Kidney (tissue), 14 donors: ENCODE results near the gene CNTNAP1. TPM values are rescaled to one million over a fixed set of nuclear protein-coding genes. Genes with fewer than 3 reads are reported as not detected.

Source experiments
- DNase-seq, 5 donors: peaks; one replicate each; pipeline ENCODE4 v3.0.0-alpha.2; 2013 to 2020
- FAIRE-seq: peaks from 2 replicates; lab custom pipeline; 2012; peaks lifted over from hg19 to GRCh38; lab: Jason Lieb, UNC
- H3K27ac ChIP-seq, 2 donors: one replicate each; pipeline ENCODE4 v1.7.0; 2013; ENCODE audit warnings: low read depth in 2 of 2, low read length in 2 of 2, inconsistent platforms in 1 of 2
- H3K27me3 ChIP-seq: one replicate; pipeline ENCODE4 v1.7.1; 2013; ENCODE audit warnings: low read length, inconsistent platforms; ENCODE audit not compliant: control insufficient read depth, insufficient read depth
- H3K36me3 ChIP-seq, 3 donors: one replicate each; pipeline versions ENCODE4 v1.7.0 to v1.7.1; 2013; ENCODE audit warnings: low read length in 3 of 3, control low read depth in 1 of 3, inconsistent platforms in 1 of 3; ENCODE audit not compliant: insufficient read depth in 3 of 3, control insufficient read depth in 2 of 3
- H3K4me1 ChIP-seq, 3 donors: one replicate each; pipeline versions ENCODE4 v1.7.0 to v1.7.1; 2013; ENCODE audit warnings: low read length in 3 of 3, inconsistent platforms in 1 of 3, low read depth in 1 of 3; ENCODE audit not compliant: control insufficient read depth in 2 of 3, insufficient read depth in 2 of 3
- H3K4me3 ChIP-seq, 3 donors: one replicate each; pipeline versions ENCODE4 v1.7.0 to v1.8.1; 2013; ENCODE audit warnings: low read length in 3 of 3, control low read depth in 1 of 3, inconsistent platforms in 1 of 3
- H3K9ac ChIP-seq, 3 donors: one replicate each; pipeline versions ENCODE4 v1.7.0 to v1.7.1; 2013; ENCODE audit warnings: low read length in 3 of 3, control low read depth in 1 of 3, inconsistent platforms in 1 of 3
- H3K9me3 ChIP-seq, 3 donors: one replicate each; pipeline versions ENCODE4 v1.7.0 to v1.7.1; 2013; ENCODE audit warnings: low read length in 3 of 3, control low read depth in 1 of 3, inconsistent platforms in 1 of 3; ENCODE audit not compliant: control insufficient read depth in 2 of 3, insufficient read depth in 1 of 3
- intact Hi-C: fragments of 100-400 bp; cut with DNase I; formaldehyde crosslinking; loops from one replicate; pipeline ENCODE4 v1.11.1; 2022
- polyA plus RNA-seq: library from polyadenylated mRNA; stranded (reverse); fragments of 350-450 nt; fragmentation: Illumina TruSeq; extraction: RNeasy Lipid Tissue Mini Kit (QIAGEN cat#74804); gene quantifications from one replicate; pipeline ENCODE4 v1.2.3, GENCODE V29; 2014; ENCODE audit warnings: low read depth, low replicate concordance; ENCODE audit not compliant: insufficient read depth
- total RNA-seq: library from RNA; stranded (reverse); fragmentation: NEBNext Ultra II Directional; extraction: Animal tissue kit (Norgen Biotek cat#: 25700); gene quantifications from one replicate; pipeline ENCODE4 v1.2.1, GENCODE V29; 2021
- TF ChIP-seq, protein P1 (sequence below): IDR thresholded peaks from 3 replicates; pipeline ENCODE4 v1.5.1; 2012; ENCODE audit warnings: mild to moderate bottlenecking, moderate library complexity, borderline replicate concordance; ENCODE audit not compliant: insufficient read depth; ENCODE audit errors: extremely low read depth
- donor health status: control.
- donor health status: control.
- donor health status: control.
- donor health status: control.
- donor health status: control.
- donor health status: DM: yes; HTN: yes; CAD: no.
- donor health status: Normal renal cell carcinoma (clear cell type).

The CNTNAP1 gene
- total and polyA plus RNA-seq, 2 donors from 2014 or later, result 1.4 to 9.1 TPM

DNA sequence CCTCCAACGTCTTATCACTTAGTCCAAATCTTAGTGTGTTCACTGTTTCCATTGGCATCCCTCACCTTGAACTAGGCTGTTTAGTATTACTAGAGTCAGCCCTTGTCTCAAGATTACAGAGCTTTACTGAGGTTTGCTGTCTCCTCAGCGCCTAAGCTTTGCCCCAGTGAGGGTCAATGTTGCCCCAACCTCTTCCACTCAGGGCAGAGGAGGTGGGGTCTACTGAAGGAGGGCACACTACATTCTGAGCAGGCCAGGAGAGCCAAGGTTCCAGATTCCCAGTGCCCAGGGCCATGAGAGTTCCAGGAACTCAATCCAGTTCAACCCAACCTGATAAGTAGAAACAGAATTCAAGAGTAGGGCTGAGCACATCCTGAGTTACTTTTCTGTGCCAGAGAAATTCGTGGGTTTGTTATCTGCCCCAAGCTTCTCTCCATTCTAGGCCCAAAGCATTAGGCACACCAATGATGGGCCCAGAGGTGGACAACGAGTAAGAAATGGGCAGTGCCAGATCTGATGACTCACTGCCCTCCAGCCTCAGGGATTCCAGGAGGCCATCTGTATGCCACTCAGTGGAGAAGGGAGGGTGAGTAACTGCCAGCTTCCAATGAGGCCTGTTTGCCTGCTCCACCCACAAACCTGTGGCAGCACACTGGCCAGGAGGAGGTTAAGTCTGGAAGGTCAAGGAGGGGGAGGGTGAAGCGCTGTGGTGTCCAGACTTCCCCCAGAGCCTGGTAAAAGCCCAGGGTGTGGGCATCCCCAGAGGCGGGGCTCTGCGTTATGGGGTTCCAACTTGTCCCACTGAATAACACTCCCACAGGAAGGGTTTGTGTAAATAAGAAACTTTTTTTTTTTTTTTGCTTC, 15.0 kb upstream of the CNTNAP1 start:
- TF ChIP-seq, protein P1, sequence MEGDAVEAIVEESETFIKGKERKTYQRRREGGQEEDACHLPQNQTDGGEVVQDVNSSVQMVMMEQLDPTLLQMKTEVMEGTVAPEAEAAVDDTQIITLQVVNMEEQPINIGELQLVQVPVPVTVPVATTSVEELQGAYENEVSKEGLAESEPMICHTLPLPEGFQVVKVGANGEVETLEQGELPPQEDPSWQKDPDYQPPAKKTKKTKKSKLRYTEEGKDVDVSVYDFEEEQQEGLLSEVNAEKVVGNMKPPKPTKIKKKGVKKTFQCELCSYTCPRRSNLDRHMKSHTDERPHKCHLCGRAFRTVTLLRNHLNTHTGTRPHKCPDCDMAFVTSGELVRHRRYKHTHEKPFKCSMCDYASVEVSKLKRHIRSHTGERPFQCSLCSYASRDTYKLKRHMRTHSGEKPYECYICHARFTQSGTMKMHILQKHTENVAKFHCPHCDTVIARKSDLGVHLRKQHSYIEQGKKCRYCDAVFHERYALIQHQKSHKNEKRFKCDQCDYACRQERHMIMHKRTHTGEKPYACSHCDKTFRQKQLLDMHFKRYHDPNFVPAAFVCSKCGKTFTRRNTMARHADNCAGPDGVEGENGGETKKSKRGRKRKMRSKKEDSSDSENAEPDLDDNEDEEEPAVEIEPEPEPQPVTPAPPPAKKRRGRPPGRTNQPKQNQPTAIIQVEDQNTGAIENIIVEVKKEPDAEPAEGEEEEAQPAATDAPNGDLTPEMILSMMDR, result no peak
- Histone ChIP-seq H3K36me3 (peaks cover 0 to 38% (median 10%) of the 10 kb centered on the region in 3 donors), H3K27me3 (no peaks in the 10 kb centered on the region), H3K4me1 (peaks cover 0 to 17% (median 13%) of the 10 kb centered on the region in 3 donors), H3K9me3 (no peaks in the 10 kb centered on the region), H3K9ac (peak overlapping the region in 1 of 3 donors; percentile 7), H3K27ac (peak overlapping the region; percentile 16 to 61), H3K4me3 (no peak overlapping the region)
- FAIRE-seq (no peak), DNase-seq (peak in 1 of 5 donors; percentile 80)
- intact Hi-C loops, result no loop called here

DNA sequence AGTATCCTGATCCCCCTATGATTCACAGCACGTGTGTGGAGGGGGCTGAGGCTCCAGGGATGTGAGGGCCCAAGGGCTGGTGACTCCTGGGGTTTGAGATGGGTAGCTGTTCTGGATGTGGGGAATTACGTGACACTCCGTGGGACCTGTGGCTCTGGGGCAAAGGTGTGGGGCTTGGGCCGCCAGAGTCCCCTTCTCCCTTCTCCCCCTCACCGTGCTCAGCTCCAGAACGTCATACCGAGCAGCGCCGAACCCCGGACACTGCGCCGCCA, 12.7 kb upstream of the CNTNAP1 start:
- Histone ChIP-seq H3K36me3 (peaks cover 0 to 48% (median 8%) of the 10 kb centered on the region in 3 donors), H3K9ac (no peak overlapping the region), H3K27ac (no peak overlapping the region), H3K9me3 (no peaks in the 10 kb centered on the region), H3K4me1 (peaks cover 0 to 22% (median 13%) of the 10 kb centered on the region in 3 donors), H3K27me3 (no peaks in the 10 kb centered on the region), H3K4me3 (no peak overlapping the region)
- intact Hi-C loops, result no loop called here
- FAIRE-seq (no peak), DNase-seq (peak in 1 of 5 donors; percentile 58)
- TF ChIP-seq, protein P1, result no peak

DNA sequence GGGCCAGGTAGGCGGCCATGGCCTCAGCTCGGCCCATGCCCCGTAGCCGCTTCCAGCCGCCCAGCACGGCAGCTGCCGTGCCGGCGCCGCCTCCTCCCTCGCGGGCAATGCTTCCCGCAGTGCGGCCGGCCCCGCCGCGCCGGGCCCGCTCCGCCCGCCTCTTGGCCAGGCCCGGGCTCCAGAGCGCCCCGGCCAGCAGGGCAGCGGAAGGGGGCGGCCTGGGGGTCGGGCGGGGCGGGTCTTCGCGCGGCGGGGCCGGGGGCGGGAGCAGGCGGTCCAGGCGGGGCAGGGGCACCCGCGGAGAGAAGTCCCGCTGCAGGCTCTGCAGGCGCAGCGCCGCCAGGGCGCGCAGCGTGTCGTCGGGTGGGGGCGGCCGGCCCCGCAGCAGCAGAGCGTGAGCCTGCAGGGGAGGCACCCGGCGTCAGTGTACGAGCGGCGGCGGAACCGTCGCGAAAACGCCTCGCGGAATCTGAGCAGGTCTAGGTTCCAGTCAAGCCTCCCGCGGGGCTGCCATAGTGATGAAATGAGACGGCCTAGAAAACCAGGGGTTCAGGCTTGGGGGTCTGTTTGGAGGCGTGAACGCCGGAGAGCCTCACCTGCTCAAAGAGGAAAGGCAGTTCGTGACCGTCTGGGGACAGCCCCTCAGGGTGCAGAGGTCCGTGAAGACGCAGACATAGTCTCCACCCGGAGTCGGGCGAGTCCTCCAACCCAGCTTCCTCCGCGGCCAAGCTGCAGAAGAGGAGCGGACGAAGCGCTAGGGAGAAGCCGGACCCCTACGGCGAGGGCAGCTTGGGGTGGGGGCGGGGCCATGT, 12.1 kb upstream of the CNTNAP1 start:
- DNase-seq (peak in 4 of 5 donors; percentile 60 to 86 (median 71)), FAIRE-seq (no peak)
- no peaks in the 10 kb centered on the region for H3K27me3 ChIP-seq
- H3K4me3 ChIP-seq, result no peak overlapping the region
- no peak overlapping the region for H3K9ac ChIP-seq
- H3K4me1 ChIP-seq, result peaks cover 0 to 24% (median 13%) of the 10 kb centered on the region in 3 donors
- no peaks in the 10 kb centered on the region for H3K9me3 ChIP-seq
- no peak overlapping the region for H3K27ac ChIP-seq
- TF ChIP-seq, protein P1, result no peak
- intact Hi-C loops, result no loop called here
- H3K36me3 ChIP-seq, result peaks cover 0 to 48% (median 8%) of the 10 kb centered on the region in 3 donors
